ENCODE data around the gene IFI27L2.

Gene IFI27L2

DNA sequence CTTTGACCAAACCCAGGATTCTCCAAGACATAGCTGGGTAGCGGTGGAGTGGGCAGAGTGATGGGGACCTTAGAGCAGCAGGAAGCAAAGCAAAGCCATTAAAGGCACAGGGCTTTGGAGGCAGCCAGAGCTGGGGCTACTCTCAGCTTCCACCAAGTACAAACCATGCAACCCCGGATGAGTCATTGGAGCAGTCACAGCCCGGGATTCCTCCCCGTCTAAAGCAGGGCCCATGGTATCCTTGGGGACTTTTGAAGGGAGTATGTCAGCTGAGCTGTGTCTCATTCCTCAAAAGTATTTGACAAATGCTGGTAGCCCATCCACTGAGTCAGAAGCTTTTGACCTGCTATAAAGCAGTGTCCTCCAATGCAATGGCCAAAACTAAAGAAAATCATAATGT is 28.6 kb downstream of the IFI27L2 start:
- H3K9ac ChIP-seq (ENCODE audit: low read length), result no peak overlapping the region
- H3K36me3 ChIP-seq (replicated peaks; ENCODE audit: low read depth, low read length), result no peaks in the 10 kb centered on the region
- no peak overlapping the region for H3K27ac ChIP-seq (ENCODE audit: low read length)
- no peaks in the 10 kb centered on the region for H4K20me1 ChIP-seq (ENCODE audit: insufficient read depth, low read length)
- H3K4me1 ChIP-seq (ENCODE audit: low read length), result no peaks in the 10 kb centered on the region
- no peaks in the 10 kb centered on the region for H3K9me3 ChIP-seq (ENCODE audit: insufficient read depth, low read length)
- no peaks in the 10 kb centered on the region for H3K27me3 ChIP-seq (ENCODE audit: low read depth, low read length)
- TF ChIP-seq EZH2phosphoT487 (IDR thresholded peaks at IDR 0.05; ENCODE audit: low read depth) (no peak), CTCF (IDR thresholded peaks at IDR 0.05; ENCODE audit: low read depth, low read length) (no peak)
- H3K4me3 ChIP-seq (ENCODE audit: low read length), result no peak overlapping the region
- H3K4me2 ChIP-seq (ENCODE audit: low read length), result no peak overlapping the region
- no peaks in the 10 kb centered on the region for H3K79me2 ChIP-seq (ENCODE audit: low read length)
- H2AFZ ChIP-seq (ENCODE audit: low read depth, low read length), result no peak overlapping the region

- no peak overlapping the region for H3K9ac ChIP-seq (ENCODE audit: low read length)
- H3K4me3 ChIP-seq (ENCODE audit: low read length), result no peak overlapping the region
- no peak overlapping the region for H3K27ac ChIP-seq (ENCODE audit: low read length)
- no peaks in the 10 kb centered on the region for H3K36me3 ChIP-seq (replicated peaks; ENCODE audit: low read depth, low read length)
- H3K4me2 ChIP-seq (ENCODE audit: low read length), result no peak overlapping the region
- H3K9me3 ChIP-seq (ENCODE audit: insufficient read depth, low read length), result no peaks in the 10 kb centered on the region
- no peaks in the 10 kb centered on the region for H3K4me1 ChIP-seq (ENCODE audit: low read length)
- TF ChIP-seq CTCF (IDR thresholded peaks at IDR 0.05; ENCODE audit: low read depth, low read length), result no peak
- TF ChIP-seq EZH2phosphoT487 (IDR thresholded peaks at IDR 0.05; ENCODE audit: low read depth), result no peak
- no peaks in the 10 kb centered on the region for H3K79me2 ChIP-seq (ENCODE audit: low read length)
- no peaks in the 10 kb centered on the region for H3K27me3 ChIP-seq (ENCODE audit: low read depth, low read length)
- no peaks in the 10 kb centered on the region for H4K20me1 ChIP-seq (ENCODE audit: insufficient read depth, low read length)
- no peak overlapping the region for H2AFZ ChIP-seq (ENCODE audit: low read depth, low read length)
Observed at GRCh38 chr14:94099006-94099405, 30.4 kb downstream of the IFI27L2 start.

- H3K27ac ChIP-seq (ENCODE audit: low read length), result no peak overlapping the region
- no peaks in the 10 kb centered on the region for H3K79me2 ChIP-seq (ENCODE audit: low read length)
- H3K9me3 ChIP-seq (ENCODE audit: insufficient read depth, low read length), result no peaks in the 10 kb centered on the region
- H3K4me1 ChIP-seq (ENCODE audit: low read length), result no peaks in the 10 kb centered on the region
- no peaks in the 10 kb centered on the region for H3K36me3 ChIP-seq (replicated peaks; ENCODE audit: low read depth, low read length)
- H3K4me2 ChIP-seq (ENCODE audit: low read length), result no peak overlapping the region
- H3K27me3 ChIP-seq (ENCODE audit: low read depth, low read length), result no peaks in the 10 kb centered on the region
- H4K20me1 ChIP-seq (ENCODE audit: insufficient read depth, low read length), result no peaks in the 10 kb centered on the region
- H2AFZ ChIP-seq (ENCODE audit: low read depth, low read length), result no peak overlapping the region
- no peak overlapping the region for H3K4me3 ChIP-seq (ENCODE audit: low read length)
- TF ChIP-seq EZH2phosphoT487 (IDR thresholded peaks at IDR 0.05; ENCODE audit: low read depth) (no peak), CTCF (IDR thresholded peaks at IDR 0.05; ENCODE audit: low read depth, low read length) (no peak)
- no peak overlapping the region for H3K9ac ChIP-seq (ENCODE audit: low read length)
Observed at GRCh38 chr14:94098326-94098992, 30.9 kb downstream of the IFI27L2 start.

DNA sequence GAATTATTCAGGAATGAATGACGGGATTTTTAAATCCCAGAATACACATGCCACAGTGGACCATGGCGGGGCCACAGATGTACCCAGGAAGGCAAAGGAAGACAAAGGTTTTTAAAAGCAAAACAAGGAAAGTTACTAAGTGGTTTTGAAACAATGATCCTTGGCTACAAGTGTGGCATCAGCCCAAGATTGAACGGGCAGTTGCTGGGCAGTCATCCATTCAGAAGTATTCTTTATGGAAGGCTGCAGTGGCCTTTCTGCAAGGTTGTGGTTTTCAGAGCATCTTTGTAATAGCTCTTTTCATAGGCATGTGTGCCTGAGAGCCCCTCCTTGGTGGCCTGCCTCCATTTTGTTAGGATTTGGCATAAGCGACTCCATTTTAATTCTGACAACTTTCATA is 32.3 kb downstream of the IFI27L2 start:
- Histone ChIP-seq H4K20me1 (ENCODE audit: insufficient read depth, low read length) (no peaks in the 10 kb centered on the region), H3K4me2 (ENCODE audit: low read length) (no peak overlapping the region), H3K4me3 (ENCODE audit: low read length) (no peak overlapping the region), H3K36me3 (replicated peaks; ENCODE audit: low read depth, low read length) (no peaks in the 10 kb centered on the region), H2AFZ (ENCODE audit: low read depth, low read length) (no peak overlapping the region), H3K79me2 (ENCODE audit: low read length) (no peaks in the 10 kb centered on the region), H3K4me1 (ENCODE audit: low read length) (no peaks in the 10 kb centered on the region), H3K27ac (ENCODE audit: low read length) (no peak overlapping the region), H3K9ac (ENCODE audit: low read length) (no peak overlapping the region), H3K27me3 (ENCODE audit: low read depth, low read length) (no peaks in the 10 kb centered on the region), H3K9me3 (ENCODE audit: insufficient read depth, low read length) (no peaks in the 10 kb centered on the region)
- TF ChIP-seq EZH2phosphoT487 (IDR thresholded peaks at IDR 0.05; ENCODE audit: low read depth) (no peak), CTCF (IDR thresholded peaks at IDR 0.05; ENCODE audit: low read depth, low read length) (no peak)

Data from OCI-LY3 (cell line).